ENCODE measurements around the gene LCE1C.

LCE1C gene

DNA sequence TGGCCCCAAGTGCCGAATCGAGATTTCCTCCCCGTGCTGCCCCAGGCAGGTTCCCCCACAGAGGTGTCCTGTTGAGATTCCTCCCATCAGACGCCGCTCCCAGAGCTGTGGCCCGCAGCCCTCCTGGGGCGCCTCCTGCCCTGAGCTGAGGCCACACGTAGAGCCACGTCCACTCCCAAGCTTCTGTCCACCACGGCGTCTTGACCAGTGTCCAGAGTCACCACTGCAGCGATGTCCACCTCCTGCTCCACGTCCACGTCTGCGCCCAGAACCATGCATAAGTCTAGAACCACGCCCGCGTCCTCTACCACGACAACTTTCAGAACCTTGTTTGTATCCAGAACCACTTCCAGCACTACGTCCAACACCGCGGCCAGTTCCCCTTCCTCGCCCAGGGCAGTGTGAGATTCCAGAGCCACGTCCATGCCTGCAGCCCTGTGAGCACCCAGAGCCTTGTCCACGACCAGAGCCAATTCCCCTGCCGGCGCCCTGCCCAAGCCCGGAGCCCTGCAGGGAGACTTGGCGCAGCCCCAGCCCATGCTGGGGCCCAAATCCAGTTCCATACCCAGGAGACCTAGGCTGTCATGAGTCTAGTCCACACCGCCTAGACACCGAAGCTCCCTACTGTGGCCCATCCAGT, 45.8 kb downstream of the LCE1C start:
- no peak overlapping the region for H3K27ac ChIP-seq
- TF ChIP-seq ZFX (IDR thresholded peaks at IDR 0.05) = no peak
- TF ChIP-seq, protein P1, sequence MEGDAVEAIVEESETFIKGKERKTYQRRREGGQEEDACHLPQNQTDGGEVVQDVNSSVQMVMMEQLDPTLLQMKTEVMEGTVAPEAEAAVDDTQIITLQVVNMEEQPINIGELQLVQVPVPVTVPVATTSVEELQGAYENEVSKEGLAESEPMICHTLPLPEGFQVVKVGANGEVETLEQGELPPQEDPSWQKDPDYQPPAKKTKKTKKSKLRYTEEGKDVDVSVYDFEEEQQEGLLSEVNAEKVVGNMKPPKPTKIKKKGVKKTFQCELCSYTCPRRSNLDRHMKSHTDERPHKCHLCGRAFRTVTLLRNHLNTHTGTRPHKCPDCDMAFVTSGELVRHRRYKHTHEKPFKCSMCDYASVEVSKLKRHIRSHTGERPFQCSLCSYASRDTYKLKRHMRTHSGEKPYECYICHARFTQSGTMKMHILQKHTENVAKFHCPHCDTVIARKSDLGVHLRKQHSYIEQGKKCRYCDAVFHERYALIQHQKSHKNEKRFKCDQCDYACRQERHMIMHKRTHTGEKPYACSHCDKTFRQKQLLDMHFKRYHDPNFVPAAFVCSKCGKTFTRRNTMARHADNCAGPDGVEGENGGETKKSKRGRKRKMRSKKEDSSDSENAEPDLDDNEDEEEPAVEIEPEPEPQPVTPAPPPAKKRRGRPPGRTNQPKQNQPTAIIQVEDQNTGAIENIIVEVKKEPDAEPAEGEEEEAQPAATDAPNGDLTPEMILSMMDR (conservative IDR thresholded peaks at IDR 0.05) = no peak

DNA sequence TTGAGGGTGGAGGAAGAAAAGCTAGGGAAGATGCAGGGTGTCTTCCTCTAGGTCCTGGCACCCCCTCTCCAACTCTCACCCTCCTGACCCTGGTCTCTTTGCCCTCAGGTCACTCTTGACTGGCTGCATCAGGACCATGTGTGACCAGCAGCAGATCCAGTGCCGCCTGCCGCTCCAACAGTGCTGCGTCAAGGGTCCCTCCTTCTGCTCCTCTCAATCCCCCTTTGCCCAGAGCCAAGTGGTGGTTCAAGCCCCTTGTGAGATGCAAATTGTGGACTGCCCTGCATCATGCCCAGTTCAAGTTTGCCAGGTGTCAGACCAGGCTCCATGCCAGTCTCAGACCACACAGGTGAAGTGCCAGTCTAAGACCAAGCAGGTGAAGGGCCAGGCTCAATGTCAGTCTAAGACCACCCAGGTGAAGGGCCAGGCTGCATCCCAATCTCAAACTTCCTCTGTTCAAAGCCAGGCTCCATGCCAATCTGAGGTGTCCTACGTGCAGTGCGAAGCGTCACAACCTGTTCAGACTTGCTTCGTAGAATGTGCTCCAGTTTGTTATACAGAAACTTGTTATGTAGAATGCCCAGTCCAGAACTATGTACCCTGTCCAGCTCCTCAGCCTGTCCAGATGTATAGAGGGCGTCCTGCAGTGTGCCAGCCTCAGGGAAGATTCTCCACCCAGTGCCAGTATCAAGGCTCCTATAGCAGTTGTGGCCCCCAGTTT, 46.8 kb downstream of the LCE1C start:
- H3K27ac ChIP-seq = no peak overlapping the region
- TF ChIP-seq, protein P1 (conservative IDR thresholded peaks at IDR 0.05) = no peak
- TF ChIP-seq ZFX (IDR thresholded peaks at IDR 0.05) = no peak

DNA sequence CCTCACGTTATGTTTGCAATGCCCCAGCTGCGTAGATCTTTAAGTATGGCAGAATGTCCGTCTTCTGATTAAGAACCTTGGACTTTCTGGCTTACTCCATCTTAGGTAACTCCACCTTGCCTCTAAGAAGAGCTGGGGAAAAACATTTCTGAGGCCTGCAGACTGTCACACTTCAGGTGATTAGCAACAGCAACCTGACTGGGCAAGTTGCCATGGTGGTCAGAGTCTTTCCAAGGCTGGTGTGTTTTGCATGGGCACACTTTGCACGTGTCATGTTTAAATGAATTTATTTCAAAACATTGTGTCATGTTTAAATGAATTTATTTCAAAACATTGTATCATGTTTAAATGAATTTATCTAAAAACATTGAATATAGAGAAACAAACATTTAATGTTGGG, 47.8 kb downstream of the LCE1C start:
- H3K27ac ChIP-seq = no peak overlapping the region
- no peak for TF ChIP-seq ZFX (IDR thresholded peaks at IDR 0.05)
- TF ChIP-seq, protein P1 (conservative IDR thresholded peaks at IDR 0.05) = no peak

DNA sequence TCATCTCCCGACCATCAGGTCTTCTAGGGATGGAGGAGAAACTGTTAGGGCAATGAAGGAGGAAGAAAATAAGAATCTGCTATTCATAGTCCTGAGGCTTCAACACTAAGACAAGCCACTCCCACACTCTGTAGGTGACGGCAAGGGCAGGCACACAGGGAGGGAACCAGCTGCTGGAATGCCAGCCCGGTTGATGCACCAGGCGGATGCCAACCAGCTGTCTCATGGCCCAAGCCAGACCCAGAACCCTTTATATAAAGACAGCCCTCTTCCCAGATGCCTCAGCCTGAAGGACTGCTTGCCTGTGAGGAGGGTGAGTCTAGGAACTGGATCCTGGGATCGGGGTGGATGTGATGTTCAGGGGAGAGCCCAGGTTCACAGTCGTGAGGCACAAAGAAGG, 48.7 kb downstream of the LCE1C start, which contains the start of gene KPRP:
KPRP (plus strand) TSS at position 279 of the 400 bp plus-strand sequence. CDS start 1,564 bp downstream, outside the sequence.
- TF ChIP-seq, protein P1 (conservative IDR thresholded peaks at IDR 0.05) = no peak
- no peak for TF ChIP-seq ZFX (IDR thresholded peaks at IDR 0.05)
- no peak within 1 kb of the TSS for H3K27ac ChIP-seq

DNA sequence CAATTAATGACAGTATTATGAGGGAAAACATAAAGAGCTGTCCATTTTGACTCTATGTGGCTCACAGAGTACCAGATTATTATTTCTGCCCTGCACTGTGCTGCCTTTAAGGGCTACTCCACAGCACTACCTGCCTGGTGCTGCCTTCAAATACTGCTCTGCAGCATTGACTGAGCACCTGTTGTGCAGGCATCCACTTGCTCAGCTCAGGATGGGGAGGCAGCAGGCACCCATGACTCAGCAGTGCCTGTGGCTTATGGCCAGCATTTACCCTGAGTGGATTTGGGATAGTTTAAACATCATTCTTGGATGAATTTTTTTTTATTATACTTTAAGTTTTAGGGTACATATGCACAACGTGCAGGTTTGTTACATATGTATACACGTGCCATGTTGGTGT, 49.6 kb downstream of the LCE1C start:
- H3K27ac ChIP-seq = no peak overlapping the region
- no peak for TF ChIP-seq ZFX (IDR thresholded peaks at IDR 0.05)
- TF ChIP-seq, protein P1 (conservative IDR thresholded peaks at IDR 0.05) = no peak

Data from C4-2B (cell line).